Measurements from ENCODE around the gene TULP4.
A peak's percentile ranks its signal among the peaks of the same experiment; 100 is the strongest.
"Not testable (repeated sequence)": the region's sequence is repeated elsewhere in the genome, so short reads cannot be mapped to it uniquely, and the experiment has no call there.

TULP4 gene

DNA sequence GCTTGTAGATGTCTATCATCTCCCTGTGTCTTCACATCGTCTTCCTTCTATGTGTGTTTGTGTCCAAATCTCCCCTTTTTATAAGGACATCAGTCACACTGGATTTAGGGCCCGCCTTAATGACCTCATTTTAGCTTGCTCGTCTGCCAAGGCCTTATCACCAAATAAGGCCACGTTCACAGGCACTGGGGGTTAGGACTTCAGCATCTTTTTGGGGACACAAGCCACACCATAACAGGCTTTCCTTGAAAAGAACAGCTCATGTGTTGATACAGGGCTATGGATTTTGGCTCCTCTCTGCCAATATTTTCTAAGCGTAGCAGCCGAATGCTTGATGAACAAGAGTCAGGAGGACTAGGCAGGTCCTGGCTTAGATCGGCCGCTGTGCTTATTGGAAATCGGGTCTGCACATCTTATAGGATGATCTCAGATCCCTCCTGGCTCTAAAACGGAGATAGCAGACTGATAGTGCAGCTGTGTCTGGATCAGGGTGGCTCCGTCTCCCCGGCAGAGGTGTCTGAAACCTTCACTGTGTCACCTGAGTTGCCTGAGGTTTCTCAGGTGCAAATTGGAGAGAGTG is 231.4 kb downstream of the TULP4 start:
- H3K36me3 ChIP-seq (ENCODE audit: control insufficient read depth, insufficient read depth, low read length), result no peaks in the 10 kb centered on the region
- no peak overlapping the region for H3K4me3 ChIP-seq (ENCODE audit: extremely low read depth, insufficient read depth, low read length, poor library complexity, severe bottlenecking)
- H3K27ac ChIP-seq (ENCODE audit: low read depth, low read length, severe bottlenecking), result no peak overlapping the region
- 89% methylated on average over 10 to 12 of the region's 12 CpGs for WGBS, 2 experiments (ENCODE audit: insufficient coverage in 2 of 2)
- H3K4me1 ChIP-seq (ENCODE audit: control insufficient read depth, insufficient read depth, low read length, poor library complexity, severe bottlenecking), result no peaks in the 10 kb centered on the region
- H3K9me3 ChIP-seq (ENCODE audit: control insufficient read depth, low read length), result no peaks in the 10 kb centered on the region

DNA sequence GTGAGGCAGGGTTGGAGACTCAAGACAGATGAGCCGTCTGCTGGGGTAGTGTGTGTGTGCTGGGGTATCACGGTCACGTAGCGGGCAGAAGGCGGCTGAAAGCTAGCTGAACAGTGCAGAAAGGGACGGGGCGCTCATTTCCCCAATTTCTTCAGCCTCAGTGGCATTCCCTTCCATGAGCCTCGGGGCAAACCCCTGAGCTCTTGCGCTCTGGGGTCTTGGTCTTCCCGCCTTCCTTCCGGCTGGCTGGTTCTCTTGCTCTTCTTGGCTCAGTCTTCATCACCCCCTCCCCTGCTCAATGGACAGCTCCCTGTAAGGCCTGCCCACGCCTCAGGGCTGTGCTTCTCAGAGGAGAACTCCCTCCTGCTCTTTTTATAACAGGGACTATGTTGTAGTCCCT is 232.2 kb downstream of the TULP4 start:
- no peak overlapping the region for H3K27ac ChIP-seq (ENCODE audit: low read depth, low read length, severe bottlenecking)
- 87 to 89% methylated on average over 8 to 9 of the region's 12 CpGs for WGBS, 2 experiments (ENCODE audit: insufficient coverage in 2 of 2)
- H3K36me3 ChIP-seq (ENCODE audit: control insufficient read depth, insufficient read depth, low read length), result no peaks in the 10 kb centered on the region
- H3K4me1 ChIP-seq (ENCODE audit: control insufficient read depth, insufficient read depth, low read length, poor library complexity, severe bottlenecking), result no peaks in the 10 kb centered on the region
- H3K4me3 ChIP-seq (ENCODE audit: extremely low read depth, insufficient read depth, low read length, poor library complexity, severe bottlenecking), result no peak overlapping the region
- H3K9me3 ChIP-seq (ENCODE audit: control insufficient read depth, low read length), result no peaks in the 10 kb centered on the region

DNA sequence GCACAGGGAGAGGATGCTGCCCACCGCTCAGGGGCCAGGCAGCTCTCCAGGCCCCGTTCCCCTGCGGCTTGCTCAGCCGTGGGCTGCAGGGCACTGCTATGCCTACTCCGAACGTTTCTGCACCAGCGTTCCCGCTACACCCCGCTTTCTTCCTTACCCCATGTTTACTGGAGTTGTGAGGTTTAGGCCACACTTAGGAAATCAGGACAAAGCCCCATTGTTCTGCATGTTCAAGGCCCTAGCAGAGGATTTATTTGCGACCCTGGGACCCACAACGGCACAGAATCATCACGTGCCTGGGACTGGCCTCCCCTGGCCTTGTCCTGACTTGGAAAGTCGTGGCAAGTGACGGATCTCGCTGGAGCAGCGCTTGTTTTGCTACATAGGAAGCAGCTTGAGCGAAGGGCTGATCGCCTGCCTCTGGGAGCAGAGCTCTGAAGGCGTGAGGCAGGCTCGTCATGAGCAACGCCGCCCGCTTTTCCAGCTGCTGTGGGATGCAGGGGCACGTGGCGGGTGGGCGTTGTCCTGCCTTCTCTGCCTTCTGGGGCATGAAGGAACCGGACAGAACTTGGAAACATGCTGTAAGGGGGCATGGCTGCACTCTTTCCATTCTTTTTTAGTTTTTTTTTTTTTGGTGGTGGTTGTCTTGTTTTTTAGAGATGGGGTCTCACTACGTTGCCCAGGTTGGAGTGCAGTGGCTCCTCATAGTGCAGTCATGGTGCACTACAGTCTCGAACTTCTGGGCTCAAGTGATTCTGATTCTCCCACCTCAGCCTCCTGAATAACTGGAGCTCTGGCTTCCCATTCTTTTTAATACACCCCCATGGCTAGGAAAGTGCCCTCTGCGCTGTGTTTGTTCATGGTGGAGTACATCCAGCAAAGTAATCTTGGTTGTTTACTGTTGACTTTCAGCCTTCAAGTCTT is 233.0 kb downstream of the TULP4 start:
- H3K9me3 ChIP-seq (ENCODE audit: control insufficient read depth, low read length), result no peaks in the 10 kb centered on the region
- no peaks in the 10 kb centered on the region for H3K4me1 ChIP-seq (ENCODE audit: control insufficient read depth, insufficient read depth, low read length, poor library complexity, severe bottlenecking)
- no peak overlapping the region for H3K4me3 ChIP-seq (ENCODE audit: extremely low read depth, insufficient read depth, low read length, poor library complexity, severe bottlenecking)
- H3K36me3 ChIP-seq (ENCODE audit: control insufficient read depth, insufficient read depth, low read length), result no peaks in the 10 kb centered on the region
- no peak overlapping the region for H3K27ac ChIP-seq (ENCODE audit: low read depth, low read length, severe bottlenecking)
- WGBS, 2 experiments (ENCODE audit: insufficient coverage in 2 of 2), result 86 to 93% methylated on average over 25 to 30 of the region's 30 CpGs

DNA sequence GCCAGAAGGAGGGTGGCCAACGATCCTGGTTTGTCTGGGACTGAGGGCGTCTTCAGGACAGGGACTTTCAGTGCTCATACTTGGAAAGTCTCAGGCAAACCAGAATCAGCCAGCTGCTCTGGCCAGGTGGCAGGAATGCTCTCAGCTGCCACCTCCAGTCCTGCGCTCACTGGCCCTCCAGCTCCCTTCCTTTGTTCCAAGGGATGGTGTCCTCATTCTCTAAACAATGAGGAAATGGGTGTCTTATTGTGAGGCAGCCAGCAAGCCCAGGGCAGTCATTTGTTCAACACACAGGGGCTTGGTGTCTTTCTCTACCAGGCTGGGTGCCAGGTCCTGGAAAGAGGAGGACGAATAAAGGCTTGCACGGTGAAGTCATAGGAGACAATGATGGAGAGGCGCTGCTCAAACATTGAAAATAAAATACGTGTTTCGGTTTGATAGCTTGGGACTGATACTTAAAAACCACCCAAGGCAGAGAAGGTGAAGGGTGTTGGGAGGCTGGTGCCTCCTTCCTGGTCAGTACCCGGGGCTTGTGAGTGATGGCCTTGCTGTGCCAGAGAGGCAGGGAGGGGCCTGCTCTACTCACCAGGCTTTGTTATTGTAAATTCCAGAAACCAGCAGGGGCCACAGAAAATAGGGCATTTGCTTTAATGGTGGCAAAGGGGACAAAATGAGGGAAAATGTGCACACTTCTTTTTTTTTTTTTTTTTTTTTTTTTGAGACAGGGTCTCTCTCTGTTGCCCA is 236.3 kb downstream of the TULP4 start:
- Histone ChIP-seq H3K36me3 (ENCODE audit: control insufficient read depth, insufficient read depth, low read length) (no peaks in the 10 kb centered on the region), H3K27ac (ENCODE audit: low read depth, low read length, severe bottlenecking) (no peak overlapping the region), H3K4me1 (ENCODE audit: control insufficient read depth, insufficient read depth, low read length, poor library complexity, severe bottlenecking) (no peaks in the 10 kb centered on the region), H3K9me3 (ENCODE audit: control insufficient read depth, low read length) (no peaks in the 10 kb centered on the region), H3K4me3 (ENCODE audit: extremely low read depth, insufficient read depth, low read length, poor library complexity, severe bottlenecking) (no peak overlapping the region)
- 89 to 90% methylated on average over 7 to 8 of the region's 9 CpGs for WGBS, 2 experiments (ENCODE audit: insufficient coverage in 2 of 2)

DNA sequence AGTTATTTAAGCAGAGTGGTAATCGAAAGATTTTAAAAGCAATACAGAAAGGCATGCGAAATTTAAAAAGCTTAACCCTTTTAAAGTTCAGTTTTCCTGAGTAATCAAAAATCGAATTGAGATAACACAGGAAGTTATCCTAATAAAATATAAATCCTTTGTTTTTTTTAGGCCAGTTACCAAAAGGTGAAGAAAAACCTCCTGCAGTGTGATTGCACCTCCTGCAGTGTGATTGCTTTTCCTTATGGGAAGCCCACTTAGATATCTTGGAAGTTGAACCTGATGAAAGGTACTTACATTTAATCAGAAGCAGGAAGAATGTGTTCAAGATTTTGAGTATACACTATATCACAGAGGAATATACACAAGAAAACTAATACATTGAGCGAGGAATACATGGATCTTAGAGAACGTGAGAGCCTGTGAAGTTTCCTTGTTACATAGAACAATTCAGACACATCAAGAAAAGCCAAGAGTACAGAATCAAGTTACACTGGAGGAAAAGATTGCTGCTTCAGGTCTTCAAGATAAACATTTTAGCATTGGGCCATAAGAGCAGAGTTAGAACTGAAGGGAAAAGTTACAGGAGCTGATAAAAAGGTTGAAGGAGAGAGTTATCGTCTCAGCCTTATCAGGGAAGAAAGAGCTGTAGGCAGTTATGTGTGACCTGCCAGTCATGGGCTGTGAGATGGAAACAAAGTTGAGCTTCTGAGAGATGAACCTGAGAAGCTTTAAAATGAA is 240.0 kb downstream of the TULP4 start:
- Histone ChIP-seq H3K27ac (ENCODE audit: low read depth, low read length, severe bottlenecking) (no peak overlapping the region), H3K36me3 (ENCODE audit: control insufficient read depth, insufficient read depth, low read length) (no peaks in the 10 kb centered on the region), H3K4me3 (ENCODE audit: extremely low read depth, insufficient read depth, low read length, poor library complexity, severe bottlenecking) (no peak overlapping the region), H3K9me3 (ENCODE audit: control insufficient read depth, low read length) (no peaks in the 10 kb centered on the region), H3K4me1 (ENCODE audit: control insufficient read depth, insufficient read depth, low read length, poor library complexity, severe bottlenecking) (peaks cover 6% of the 10 kb centered on the region)
- WGBS, 2 experiments (ENCODE audit: insufficient coverage in 2 of 2), result 42 to 82% methylated on average over 1 to 3 of the region's 6 CpGs

DNA sequence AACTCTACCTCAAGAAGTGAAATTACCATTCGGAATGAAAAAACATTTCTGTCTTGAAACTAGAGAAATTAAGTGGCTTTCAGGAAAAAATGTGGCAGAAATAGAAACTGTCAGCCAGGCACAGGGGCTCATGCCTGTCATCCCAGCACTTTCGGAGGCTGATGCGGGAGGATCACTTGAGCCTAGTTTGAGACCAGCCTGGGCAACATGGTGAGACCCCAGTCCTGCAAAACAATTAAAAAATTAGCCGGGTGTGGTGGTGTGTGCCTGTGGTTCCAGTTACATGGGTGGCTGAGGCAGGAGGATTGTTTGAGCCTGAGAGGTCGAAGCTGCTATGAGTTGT is 240.5 kb downstream of the TULP4 start:
- H3K4me3 ChIP-seq (ENCODE audit: extremely low read depth, insufficient read depth, low read length, poor library complexity, severe bottlenecking), result no peak overlapping the region
- no peaks in the 10 kb centered on the region for H3K9me3 ChIP-seq (ENCODE audit: control insufficient read depth, low read length)
- H3K4me1 ChIP-seq (ENCODE audit: control insufficient read depth, insufficient read depth, low read length, poor library complexity, severe bottlenecking), result peaks cover 6% of the 10 kb centered on the region
- WGBS, 2 experiments (ENCODE audit: insufficient coverage in 2 of 2), result 83 to 90% methylated on average over 3 to 5 of the region's 5 CpGs
- H3K36me3 ChIP-seq (ENCODE audit: control insufficient read depth, insufficient read depth, low read length), result no peaks in the 10 kb centered on the region
- no peak overlapping the region for H3K27ac ChIP-seq (ENCODE audit: low read depth, low read length, severe bottlenecking)

DNA sequence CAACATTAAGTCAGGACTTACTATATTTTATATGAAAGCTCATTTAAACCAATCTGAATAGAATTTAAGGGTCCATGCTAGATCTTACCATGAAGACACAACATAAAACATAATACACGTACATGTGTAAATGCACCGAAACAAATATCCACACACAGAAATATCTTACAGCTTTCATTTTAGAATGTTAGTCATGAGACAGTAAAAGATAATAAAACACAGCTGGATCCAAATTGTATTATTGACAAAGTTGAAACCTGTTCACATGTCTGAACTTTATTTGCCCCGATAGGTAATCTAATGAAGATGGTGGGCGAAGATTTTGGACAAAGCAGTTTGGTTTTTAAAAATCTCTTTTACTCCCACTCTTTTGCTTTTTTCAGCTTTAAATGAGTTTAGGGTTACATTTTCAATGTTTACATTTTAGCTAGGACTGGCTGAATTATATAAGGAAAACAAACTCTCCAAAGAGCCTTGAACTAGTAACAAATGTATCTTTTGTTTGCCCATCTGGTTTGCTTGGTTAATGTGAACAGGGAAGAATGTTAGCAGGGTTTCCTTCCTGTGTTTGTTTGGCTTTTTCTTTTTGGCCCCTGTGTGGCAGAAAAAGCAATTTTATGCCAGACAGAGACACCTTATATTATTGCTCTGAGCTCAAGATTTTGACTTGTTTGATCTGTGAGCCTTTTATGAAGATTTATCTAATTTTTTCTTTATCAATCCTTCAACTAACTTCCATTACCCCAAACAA is 242.5 kb downstream of the TULP4 start:
- H3K4me1 ChIP-seq (ENCODE audit: control insufficient read depth, insufficient read depth, low read length, poor library complexity, severe bottlenecking), result peaks cover 6% of the 10 kb centered on the region
- H3K27ac ChIP-seq (ENCODE audit: low read depth, low read length, severe bottlenecking), result peak overlapping the region; percentile 62
- no peaks in the 10 kb centered on the region for H3K36me3 ChIP-seq (ENCODE audit: control insufficient read depth, insufficient read depth, low read length)
- no peaks in the 10 kb centered on the region for H3K9me3 ChIP-seq (ENCODE audit: control insufficient read depth, low read length)
- no peak overlapping the region for H3K4me3 ChIP-seq (ENCODE audit: extremely low read depth, insufficient read depth, low read length, poor library complexity, severe bottlenecking)
- 95% methylated on average over 2 of the region's 4 CpGs; no CpG with 5 or more reads in 1 of the 2 experiments for WGBS, 2 experiments (ENCODE audit: insufficient coverage in 2 of 2)

DNA sequence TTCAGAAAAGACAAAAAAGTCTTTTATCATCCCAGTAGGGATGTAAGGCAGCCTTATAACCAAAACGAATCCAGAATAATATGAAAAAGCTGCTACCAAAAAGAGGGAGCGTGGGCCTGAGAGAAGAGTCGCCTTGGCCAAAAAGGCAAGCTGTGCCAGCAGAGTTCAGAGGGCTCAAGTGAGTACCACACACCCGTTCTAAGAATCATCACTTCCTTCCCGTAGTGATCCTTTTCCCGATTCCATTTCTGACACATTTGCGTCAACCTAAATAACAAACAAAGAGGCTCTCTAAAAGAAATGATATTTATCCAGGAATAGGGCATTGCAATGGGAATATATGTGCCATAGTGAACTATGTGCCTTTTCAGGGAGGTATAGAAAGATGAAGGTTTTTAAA is 243.8 kb downstream of the TULP4 start:
- peaks cover 6% of the 10 kb centered on the region for H3K4me1 ChIP-seq (ENCODE audit: control insufficient read depth, insufficient read depth, low read length, poor library complexity, severe bottlenecking)
- no peak overlapping the region for H3K4me3 ChIP-seq (ENCODE audit: extremely low read depth, insufficient read depth, low read length, poor library complexity, severe bottlenecking)
- H3K27ac ChIP-seq (ENCODE audit: low read depth, low read length, severe bottlenecking), result no peak overlapping the region
- H3K36me3 ChIP-seq (ENCODE audit: control insufficient read depth, insufficient read depth, low read length), result no peaks in the 10 kb centered on the region
- H3K9me3 ChIP-seq (ENCODE audit: control insufficient read depth, low read length), result no peaks in the 10 kb centered on the region
- 93 to 94% methylated on average over 4 to 6 of the region's 7 CpGs for WGBS, 2 experiments (ENCODE audit: insufficient coverage in 2 of 2)

DNA sequence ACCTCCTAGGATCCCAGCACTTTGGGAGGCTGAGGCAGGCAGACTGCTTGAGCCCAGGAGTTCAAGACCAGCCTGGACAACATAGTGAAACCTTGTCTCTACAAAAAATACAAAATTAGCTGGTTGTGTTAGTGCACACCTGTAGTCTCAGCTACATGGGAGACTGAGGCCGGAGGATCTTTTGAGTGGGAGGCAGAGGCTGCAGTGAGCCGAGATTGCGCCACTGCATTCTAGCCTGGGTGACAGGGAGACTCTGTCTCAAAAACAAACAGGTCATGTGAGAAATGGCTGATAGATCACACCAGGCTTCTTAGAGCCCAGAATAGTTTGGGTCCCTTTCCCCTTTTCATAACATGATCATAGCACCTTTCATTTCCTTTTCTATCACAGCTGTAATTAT is 244.8 kb downstream of the TULP4 start:
- not testable (repeated sequence) for H3K4me3 ChIP-seq (ENCODE audit: extremely low read depth, insufficient read depth, low read length, poor library complexity, severe bottlenecking); H3K9me3 ChIP-seq (ENCODE audit: control insufficient read depth, low read length); H3K27ac ChIP-seq (ENCODE audit: low read depth, low read length, severe bottlenecking); H3K36me3 ChIP-seq (ENCODE audit: control insufficient read depth, insufficient read depth, low read length)
- H3K4me1 ChIP-seq (ENCODE audit: control insufficient read depth, insufficient read depth, low read length, poor library complexity, severe bottlenecking), result peaks cover 14% of the 10 kb centered on the region
- WGBS, 2 experiments (ENCODE audit: insufficient coverage in 2 of 2), result 93 to 100% methylated on average over 1 to 3 of the region's 3 CpGs

DNA sequence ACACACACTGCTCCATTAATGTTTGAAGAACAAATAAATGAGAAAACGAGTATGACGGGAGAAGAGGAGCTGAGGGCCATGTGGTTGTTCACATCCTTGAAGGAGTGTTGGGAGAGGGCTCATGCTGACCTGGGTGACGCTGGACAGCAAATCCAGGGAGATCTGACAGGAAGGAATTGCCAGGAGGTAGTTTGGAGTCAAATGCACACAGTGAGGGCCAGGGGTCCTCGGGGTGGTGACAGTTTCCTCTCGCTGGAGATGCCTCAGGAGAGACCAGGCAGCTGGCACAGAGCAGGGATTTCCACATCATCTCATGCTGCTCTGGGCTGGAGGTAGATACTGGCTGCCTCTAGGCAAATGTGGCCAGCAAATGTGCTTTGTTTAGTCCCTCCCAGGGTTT is 245.7 kb downstream of the TULP4 start:
- peaks cover 14% of the 10 kb centered on the region for H3K4me1 ChIP-seq (ENCODE audit: control insufficient read depth, insufficient read depth, low read length, poor library complexity, severe bottlenecking)
- H3K36me3 ChIP-seq (ENCODE audit: control insufficient read depth, insufficient read depth, low read length), result peaks cover 8% of the 10 kb centered on the region
- H3K9me3 ChIP-seq (ENCODE audit: control insufficient read depth, low read length), result no peaks in the 10 kb centered on the region
- WGBS, 2 experiments (ENCODE audit: insufficient coverage in 2 of 2), result 88 to 97% methylated on average over 5 of the region's 5 CpGs
- no peak overlapping the region for H3K4me3 ChIP-seq (ENCODE audit: extremely low read depth, insufficient read depth, low read length, poor library complexity, severe bottlenecking)
- H3K27ac ChIP-seq (ENCODE audit: low read depth, low read length, severe bottlenecking), result no peak overlapping the region
